ENCODE results near the gene TTYH3. TPM values are rescaled to one million over a fixed set of nuclear protein-coding genes. Genes with fewer than 3 reads are reported as not detected.

The TTYH3 gene
- total RNA-seq, 1 donor from 2014 or later: 32.0 TPM

GRCh38 chr7:2646336-2646679, 14.5 kb downstream of the TTYH3 start:
- no peaks in the 10 kb centered on the region for H3K9me3 Mint-ChIP-seq
- no peak for DNase-seq (ENCODE audit: low spot score)
- H3K36me3 Mint-ChIP-seq (ENCODE audit: low read depth): no peaks in the 10 kb centered on the region
- peaks cover 11% of the 10 kb centered on the region for H3K4me1 Mint-ChIP-seq (ENCODE audit: low read depth)
- no peak overlapping the region for H3K27ac Mint-ChIP-seq
- H3K4me3 Mint-ChIP-seq: no peak overlapping the region
- H3K27me3 Mint-ChIP-seq (ENCODE audit: insufficient read depth): no peaks in the 10 kb centered on the region
- intact Hi-C loops (cut with micrococcal nuclease): no loop called here

GRCh38 chr7:2646680-2647571, 15.1 kb downstream of the TTYH3 start:
- intact Hi-C loops (cut with micrococcal nuclease): no loop called here

GRCh38 chr7:2647594-2648172, 15.9 kb downstream of the TTYH3 start:
- no peaks in the 10 kb centered on the region for H3K27me3 Mint-ChIP-seq (ENCODE audit: insufficient read depth)
- H3K4me1 Mint-ChIP-seq (ENCODE audit: low read depth): peaks cover 11% of the 10 kb centered on the region
- H3K9me3 Mint-ChIP-seq: no peaks in the 10 kb centered on the region
- H3K4me3 Mint-ChIP-seq: no peak overlapping the region
- DNase-seq (ENCODE audit: low spot score): no peak
- H3K36me3 Mint-ChIP-seq (ENCODE audit: low read depth): no peaks in the 10 kb centered on the region
- intact Hi-C loops (cut with micrococcal nuclease): no loop called here
- H3K27ac Mint-ChIP-seq: no peak overlapping the region

More at GRCh38 chr7:2646680-2647571, 15.1 kb downstream of the TTYH3 start:
- Mint-ChIP-seq H3K4me1 (ENCODE audit: low read depth) (peaks cover 11% of the 10 kb centered on the region), H3K27ac (no peak overlapping the region), H3K4me3 (no peak overlapping the region), H3K9me3 (no peaks in the 10 kb centered on the region), H3K36me3 (ENCODE audit: low read depth) (no peaks in the 10 kb centered on the region), H3K27me3 (ENCODE audit: insufficient read depth) (no peaks in the 10 kb centered on the region)
- no peak for DNase-seq (ENCODE audit: low spot score)

- Mint-ChIP-seq H3K4me3 (no peak overlapping the region), H3K36me3 (ENCODE audit: low read depth) (no peaks in the 10 kb centered on the region), H3K9me3 (no peaks in the 10 kb centered on the region), H3K4me1 (ENCODE audit: low read depth) (peaks cover 11% of the 10 kb centered on the region), H3K27ac (no peak overlapping the region), H3K27me3 (ENCODE audit: insufficient read depth) (no peaks in the 10 kb centered on the region)
- no peak for DNase-seq (ENCODE audit: low spot score)
- intact Hi-C loops (cut with micrococcal nuclease): no loop called here
These were observed 17.5 kb downstream of the TTYH3 start for GRCh38 chr7:2649139-2649838.

- intact Hi-C loops (cut with micrococcal nuclease): no loop called here
- H3K4me1 Mint-ChIP-seq (ENCODE audit: low read depth): peaks cover 8% of the 10 kb centered on the region
These were observed 18.2 kb downstream of the TTYH3 start for GRCh38 chr7:2649991-2650390.

GRCh38 chr7:2650451-2650850, 18.7 kb downstream of the TTYH3 start:
- Mint-ChIP-seq H3K4me3 (no peak overlapping the region), H3K9me3 (no peaks in the 10 kb centered on the region), H3K4me1 (ENCODE audit: low read depth) (peaks cover 3% of the 10 kb centered on the region), H3K36me3 (ENCODE audit: low read depth) (no peaks in the 10 kb centered on the region), H3K27me3 (ENCODE audit: insufficient read depth) (no peaks in the 10 kb centered on the region), H3K27ac (no peak overlapping the region)
- no peak for DNase-seq (ENCODE audit: low spot score)
- intact Hi-C loops (cut with micrococcal nuclease): no loop called here

More at GRCh38 chr7:2649991-2650390, 18.2 kb downstream of the TTYH3 start:
- Mint-ChIP-seq H3K27me3 (ENCODE audit: insufficient read depth) (no peaks in the 10 kb centered on the region), H3K9me3 (no peaks in the 10 kb centered on the region), H3K4me3 (no peak overlapping the region), H3K36me3 (ENCODE audit: low read depth) (no peaks in the 10 kb centered on the region), H3K27ac (no peak overlapping the region)
- no peak for DNase-seq (ENCODE audit: low spot score)

- no peaks in the 10 kb centered on the region for H3K4me1 Mint-ChIP-seq (ENCODE audit: low read depth)
- no peak for DNase-seq (ENCODE audit: low spot score)
- no peaks in the 10 kb centered on the region for H3K36me3 Mint-ChIP-seq (ENCODE audit: low read depth)
- no peak overlapping the region for H3K4me3 Mint-ChIP-seq
- no peaks in the 10 kb centered on the region for H3K9me3 Mint-ChIP-seq
- H3K27ac Mint-ChIP-seq: no peak overlapping the region
- H3K27me3 Mint-ChIP-seq (ENCODE audit: insufficient read depth): no peaks in the 10 kb centered on the region
- intact Hi-C loops (cut with micrococcal nuclease): no loop called here
These were observed 19.6 kb downstream of the TTYH3 start for GRCh38 chr7:2651336-2651735.

- no peaks in the 10 kb centered on the region for H3K36me3 Mint-ChIP-seq (ENCODE audit: low read depth)
- no peaks in the 10 kb centered on the region for H3K27me3 Mint-ChIP-seq (ENCODE audit: insufficient read depth)
- H3K4me3 Mint-ChIP-seq: no peak overlapping the region
- DNase-seq (ENCODE audit: low spot score): no peak
- H3K4me1 Mint-ChIP-seq (ENCODE audit: low read depth): no peaks in the 10 kb centered on the region
- no peaks in the 10 kb centered on the region for H3K9me3 Mint-ChIP-seq
- intact Hi-C loops (cut with micrococcal nuclease): no loop called here
- H3K27ac Mint-ChIP-seq: no peak overlapping the region
These were observed 20.3 kb downstream of the TTYH3 start for GRCh38 chr7:2651847-2652735.

GRCh38 chr7:2652736-2653060, 20.9 kb downstream of the TTYH3 start:
- H3K27me3 Mint-ChIP-seq (ENCODE audit: insufficient read depth): no peaks in the 10 kb centered on the region
- no peaks in the 10 kb centered on the region for H3K4me1 Mint-ChIP-seq (ENCODE audit: low read depth)
- no peak overlapping the region for H3K4me3 Mint-ChIP-seq
- intact Hi-C loops (cut with micrococcal nuclease): no loop called here
- H3K36me3 Mint-ChIP-seq (ENCODE audit: low read depth): no peaks in the 10 kb centered on the region
- DNase-seq (ENCODE audit: low spot score): no peak
- no peak overlapping the region for H3K27ac Mint-ChIP-seq
- H3K9me3 Mint-ChIP-seq: no peaks in the 10 kb centered on the region

- Mint-ChIP-seq H3K36me3 (ENCODE audit: low read depth) (no peaks in the 10 kb centered on the region), H3K4me1 (ENCODE audit: low read depth) (no peaks in the 10 kb centered on the region), H3K27ac (no peak overlapping the region), H3K4me3 (no peak overlapping the region), H3K9me3 (no peaks in the 10 kb centered on the region), H3K27me3 (ENCODE audit: insufficient read depth) (no peaks in the 10 kb centered on the region)
- DNase-seq (ENCODE audit: low spot score): no peak
- intact Hi-C loops (cut with micrococcal nuclease): no loop called here
These were observed 22.3 kb downstream of the TTYH3 start for GRCh38 chr7:2654059-2654458.

GRCh38 chr7:2655870-2656614, 24.3 kb downstream of the TTYH3 start:
- Mint-ChIP-seq H3K27me3 (ENCODE audit: insufficient read depth) (no peaks in the 10 kb centered on the region), H3K36me3 (ENCODE audit: low read depth) (no peaks in the 10 kb centered on the region), H3K4me3 (no peak overlapping the region), H3K27ac (no peak overlapping the region), H3K4me1 (ENCODE audit: low read depth) (no peaks in the 10 kb centered on the region), H3K9me3 (no peaks in the 10 kb centered on the region)
- no peak for DNase-seq (ENCODE audit: low spot score)
- intact Hi-C loops (cut with micrococcal nuclease): no loop called here

GRCh38 chr7:2657208-2657607, 25.4 kb downstream of the TTYH3 start:
- H3K27me3 Mint-ChIP-seq (ENCODE audit: insufficient read depth): no peaks in the 10 kb centered on the region

More at GRCh38 chr7:2657208-2657607, 25.4 kb downstream of the TTYH3 start:
- Mint-ChIP-seq H3K4me3 (no peak overlapping the region), H3K4me1 (ENCODE audit: low read depth) (no peaks in the 10 kb centered on the region), H3K9me3 (no peaks in the 10 kb centered on the region), H3K27ac (no peak overlapping the region), H3K36me3 (ENCODE audit: low read depth) (no peaks in the 10 kb centered on the region)
- no peak for DNase-seq (ENCODE audit: low spot score)
- intact Hi-C loops (cut with micrococcal nuclease): no loop called here
